ENCODE results near the gene MAP3K5. TPM values are rescaled to one million over a fixed set of nuclear protein-coding genes. Genes with fewer than 3 reads are reported as not detected.
A peak's percentile ranks its signal among the peaks of the same experiment; 100 is the strongest.

MAP3K5 gene
- total and polyA plus RNA-seq, 4 donors: 7.5 to 28.3 (median 22.8) TPM

- H3K27ac ChIP-seq (ENCODE audit: low read depth in 1 of 2, low read length in 1 of 2): no peak overlapping the region
Measured at GRCh38 chr6:136640132-136640915, 152.0 kb downstream of the MAP3K5 start.

DNA sequence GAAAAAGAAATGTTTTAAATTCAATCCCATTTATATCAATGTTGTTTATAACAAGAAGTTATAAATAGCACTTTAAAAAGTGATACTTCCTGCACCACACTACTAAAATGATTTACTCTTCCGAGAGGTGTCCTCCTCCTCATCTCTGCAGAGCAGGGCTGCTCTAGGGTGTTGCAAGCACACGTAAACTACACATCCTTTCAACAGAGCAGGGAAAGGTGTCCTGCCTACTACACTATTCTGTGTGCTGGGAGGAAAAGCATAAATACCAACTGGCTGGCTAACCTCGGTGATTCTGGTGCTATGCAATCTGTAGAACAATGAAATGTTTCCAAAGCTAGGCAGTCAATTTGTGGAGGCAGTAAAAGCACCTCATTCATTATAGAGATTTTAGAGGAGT is 152.6 kb downstream of the MAP3K5 start:
- Histone ChIP-seq H3K27me3 (ENCODE audit: control insufficient read depth in 3 of 3, insufficient read depth in 3 of 3, low read length in 2 of 3) (no peaks in the 10 kb centered on the region), H3K9me3 (ENCODE audit: control insufficient read depth in 4 of 4, insufficient read depth in 3 of 4, low read length in 3 of 4) (no peaks in the 10 kb centered on the region), H3K4me1 (ENCODE audit: control insufficient read depth in 5 of 5, insufficient read depth in 5 of 5, low read length in 5 of 5) (peaks cover 0 to 6% (median 0%) of the 10 kb centered on the region in 5 donors), H3K4me3 (no peak overlapping the region), H3K27ac (ENCODE audit: low read depth in 1 of 2, low read length in 1 of 2) (no peak overlapping the region), H3K36me3 (ENCODE audit: control insufficient read depth in 4 of 4, insufficient read depth in 4 of 4, low read length in 4 of 4) (peaks cover 0 to 12% (median 5%) of the 10 kb centered on the region in 4 donors), H3K9ac (ENCODE audit: insufficient read depth in 1 of 2, low read length in 2 of 2) (no peak overlapping the region)
- 71 to 72% methylated on average over 3 of the region's 3 CpGs for WGBS, 2 donors
- no peak for DNase-seq
- TF ChIP-seq, protein P1, sequence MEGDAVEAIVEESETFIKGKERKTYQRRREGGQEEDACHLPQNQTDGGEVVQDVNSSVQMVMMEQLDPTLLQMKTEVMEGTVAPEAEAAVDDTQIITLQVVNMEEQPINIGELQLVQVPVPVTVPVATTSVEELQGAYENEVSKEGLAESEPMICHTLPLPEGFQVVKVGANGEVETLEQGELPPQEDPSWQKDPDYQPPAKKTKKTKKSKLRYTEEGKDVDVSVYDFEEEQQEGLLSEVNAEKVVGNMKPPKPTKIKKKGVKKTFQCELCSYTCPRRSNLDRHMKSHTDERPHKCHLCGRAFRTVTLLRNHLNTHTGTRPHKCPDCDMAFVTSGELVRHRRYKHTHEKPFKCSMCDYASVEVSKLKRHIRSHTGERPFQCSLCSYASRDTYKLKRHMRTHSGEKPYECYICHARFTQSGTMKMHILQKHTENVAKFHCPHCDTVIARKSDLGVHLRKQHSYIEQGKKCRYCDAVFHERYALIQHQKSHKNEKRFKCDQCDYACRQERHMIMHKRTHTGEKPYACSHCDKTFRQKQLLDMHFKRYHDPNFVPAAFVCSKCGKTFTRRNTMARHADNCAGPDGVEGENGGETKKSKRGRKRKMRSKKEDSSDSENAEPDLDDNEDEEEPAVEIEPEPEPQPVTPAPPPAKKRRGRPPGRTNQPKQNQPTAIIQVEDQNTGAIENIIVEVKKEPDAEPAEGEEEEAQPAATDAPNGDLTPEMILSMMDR (IDR thresholded peaks at IDR 0.05; ENCODE audit: control extremely low read depth, extremely low read depth): no peak
- no peak for ATAC-seq (ENCODE audit: insufficient read depth, low FRiP score)

More at GRCh38 chr6:136640132-136640915, 152.0 kb downstream of the MAP3K5 start:
- DNase-seq (no peak), ATAC-seq (ENCODE audit: insufficient read depth, low FRiP score) (peak; percentile 47)
- H3K4me3 ChIP-seq: no peak overlapping the region
- no peaks in the 10 kb centered on the region for H3K27me3 ChIP-seq (ENCODE audit: control insufficient read depth in 3 of 3, insufficient read depth in 3 of 3, low read length in 2 of 3)
- 85 to 91% methylated on average over 5 of the region's 5 CpGs for WGBS, 2 donors
- H3K9ac ChIP-seq (ENCODE audit: insufficient read depth in 1 of 2, low read length in 2 of 2): no peak overlapping the region
- H3K4me1 ChIP-seq (ENCODE audit: control insufficient read depth in 5 of 5, insufficient read depth in 5 of 5, low read length in 5 of 5): peaks cover 0 to 6% (median 0%) of the 10 kb centered on the region in 5 donors
- TF ChIP-seq, protein P1 (IDR thresholded peaks at IDR 0.05; ENCODE audit: control extremely low read depth, extremely low read depth): no peak
- peaks cover 0 to 12% (median 5%) of the 10 kb centered on the region in 4 donors for H3K36me3 ChIP-seq (ENCODE audit: control insufficient read depth in 4 of 4, insufficient read depth in 4 of 4, low read length in 4 of 4)
- no peaks in the 10 kb centered on the region for H3K9me3 ChIP-seq (ENCODE audit: control insufficient read depth in 4 of 4, insufficient read depth in 3 of 4, low read length in 3 of 4)

DNA sequence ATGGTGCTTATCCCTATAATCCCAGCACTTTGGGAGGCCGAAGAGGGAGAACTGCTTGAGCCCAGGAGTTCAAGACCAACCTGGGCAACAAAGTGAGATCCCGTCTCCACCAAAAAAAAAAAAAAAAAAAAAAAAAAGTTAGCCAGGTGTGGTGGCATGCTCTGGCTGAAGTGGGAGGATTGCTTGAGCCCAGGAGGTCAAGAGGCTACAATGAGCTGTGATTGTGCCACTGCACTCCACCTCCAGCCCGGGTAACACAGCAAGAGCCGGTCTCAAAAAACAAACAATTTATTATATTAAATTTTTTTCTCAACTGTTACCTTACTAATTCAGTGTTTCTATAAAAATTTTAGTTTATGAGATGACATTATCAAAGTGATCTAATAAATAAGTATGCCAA is 156.7 kb downstream of the MAP3K5 start:
- DNase-seq (no peak), ATAC-seq (ENCODE audit: insufficient read depth, low FRiP score) (no peak)
- H3K4me3 ChIP-seq: no peak overlapping the region
- H3K36me3 ChIP-seq (ENCODE audit: control insufficient read depth in 4 of 4, insufficient read depth in 4 of 4, low read length in 4 of 4): peaks cover 0 to 16% (median 6%) of the 10 kb centered on the region in 4 donors
- no peak overlapping the region for H3K27ac ChIP-seq (ENCODE audit: low read depth in 1 of 2, low read length in 1 of 2)
- no peaks in the 10 kb centered on the region for H3K4me1 ChIP-seq (ENCODE audit: control insufficient read depth in 5 of 5, insufficient read depth in 5 of 5, low read length in 5 of 5)
- H3K9me3 ChIP-seq (ENCODE audit: control insufficient read depth in 4 of 4, insufficient read depth in 3 of 4, low read length in 3 of 4): no peaks in the 10 kb centered on the region
- no peak overlapping the region for H3K9ac ChIP-seq (ENCODE audit: insufficient read depth in 1 of 2, low read length in 2 of 2)
- 78 to 92% methylated on average over 4 of the region's 4 CpGs for WGBS, 2 donors
- no peaks in the 10 kb centered on the region for H3K27me3 ChIP-seq (ENCODE audit: control insufficient read depth in 3 of 3, insufficient read depth in 3 of 3, low read length in 2 of 3)
- TF ChIP-seq, protein P1 (IDR thresholded peaks at IDR 0.05; ENCODE audit: control extremely low read depth, extremely low read depth): no peak

All from lung (tissue), 12 donors.